ENCODE data around the gene AMOTL2.

Gene AMOTL2

GRCh38 chr3:134392336-134392983, 18.2 kb upstream of the AMOTL2 start:
- no peak for DNase-seq (ENCODE audit: low read depth, low spot score)
- in situ Hi-C loops (cut with HindIII; ENCODE audit: low sequenced_read_pairs) = no loop called here

GRCh38 chr3:134389865-134390264, 15.6 kb upstream of the AMOTL2 start:
- no peak overlapping the region for H3K4me3 ChIP-seq (ENCODE audit: low read depth, low read length)
- in situ Hi-C loops (cut with HindIII; ENCODE audit: low sequenced_read_pairs) = no loop called here
- no peak for DNase-seq (ENCODE audit: low read depth, low spot score)
- TF ChIP-seq, protein P1, sequence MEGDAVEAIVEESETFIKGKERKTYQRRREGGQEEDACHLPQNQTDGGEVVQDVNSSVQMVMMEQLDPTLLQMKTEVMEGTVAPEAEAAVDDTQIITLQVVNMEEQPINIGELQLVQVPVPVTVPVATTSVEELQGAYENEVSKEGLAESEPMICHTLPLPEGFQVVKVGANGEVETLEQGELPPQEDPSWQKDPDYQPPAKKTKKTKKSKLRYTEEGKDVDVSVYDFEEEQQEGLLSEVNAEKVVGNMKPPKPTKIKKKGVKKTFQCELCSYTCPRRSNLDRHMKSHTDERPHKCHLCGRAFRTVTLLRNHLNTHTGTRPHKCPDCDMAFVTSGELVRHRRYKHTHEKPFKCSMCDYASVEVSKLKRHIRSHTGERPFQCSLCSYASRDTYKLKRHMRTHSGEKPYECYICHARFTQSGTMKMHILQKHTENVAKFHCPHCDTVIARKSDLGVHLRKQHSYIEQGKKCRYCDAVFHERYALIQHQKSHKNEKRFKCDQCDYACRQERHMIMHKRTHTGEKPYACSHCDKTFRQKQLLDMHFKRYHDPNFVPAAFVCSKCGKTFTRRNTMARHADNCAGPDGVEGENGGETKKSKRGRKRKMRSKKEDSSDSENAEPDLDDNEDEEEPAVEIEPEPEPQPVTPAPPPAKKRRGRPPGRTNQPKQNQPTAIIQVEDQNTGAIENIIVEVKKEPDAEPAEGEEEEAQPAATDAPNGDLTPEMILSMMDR (IDR thresholded peaks at IDR 0.05; ENCODE audit: low read depth, low read length) = no peak

More at GRCh38 chr3:134392336-134392983, 18.2 kb upstream of the AMOTL2 start:
- TF ChIP-seq, protein P1 (IDR thresholded peaks at IDR 0.05; ENCODE audit: low read depth, low read length) = no peak
- H3K4me3 ChIP-seq (ENCODE audit: low read depth, low read length) = no peak overlapping the region

- TF ChIP-seq, protein P1 (IDR thresholded peaks at IDR 0.05; ENCODE audit: low read depth, low read length) = no peak
- in situ Hi-C loops (cut with HindIII; ENCODE audit: low sequenced_read_pairs) = no loop called here
- no peak overlapping the region for H3K4me3 ChIP-seq (ENCODE audit: low read depth, low read length)
- no peak for DNase-seq (ENCODE audit: low read depth, low spot score)
Measured at GRCh38 chr3:134388788-134389485, 14.7 kb upstream of the AMOTL2 start.

- in situ Hi-C loops (cut with HindIII; ENCODE audit: low sequenced_read_pairs) = no loop called here
- H3K4me3 ChIP-seq (ENCODE audit: low read depth, low read length) = no peak overlapping the region
- TF ChIP-seq, protein P1 (IDR thresholded peaks at IDR 0.05; ENCODE audit: low read depth, low read length) = no peak
- no peak for DNase-seq (ENCODE audit: low read depth, low spot score)
Measured at GRCh38 chr3:134388292-134388691, 14.0 kb upstream of the AMOTL2 start.

DNA sequence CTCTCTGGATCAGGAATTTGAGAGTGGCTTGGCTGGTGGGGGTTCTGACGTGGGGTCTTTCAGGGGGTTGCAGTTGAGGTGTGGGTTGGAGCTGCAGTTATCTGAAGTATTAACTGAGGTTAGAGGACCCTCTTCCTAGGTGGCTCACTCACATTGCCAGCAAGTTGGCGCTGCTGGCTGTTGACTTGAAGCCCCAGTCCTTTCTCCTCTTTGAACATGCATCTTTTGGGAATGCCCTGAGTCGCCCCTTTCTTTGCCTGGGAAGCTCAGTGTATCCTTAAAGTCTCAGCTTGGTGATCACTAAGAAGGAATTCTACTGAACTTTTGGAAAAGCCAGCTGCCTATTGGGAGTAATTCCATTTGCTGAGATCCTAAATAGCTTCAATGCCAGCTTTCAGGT, 13.0 kb upstream of the AMOTL2 start:
- DNase-seq (ENCODE audit: low read depth, low spot score) = no peak
- TF ChIP-seq, protein P1 (IDR thresholded peaks at IDR 0.05; ENCODE audit: low read depth, low read length) = no peak
- no peak overlapping the region for H3K4me3 ChIP-seq (ENCODE audit: low read depth, low read length)
- in situ Hi-C loops (cut with HindIII; ENCODE audit: low sequenced_read_pairs) = no loop called here

DNA sequence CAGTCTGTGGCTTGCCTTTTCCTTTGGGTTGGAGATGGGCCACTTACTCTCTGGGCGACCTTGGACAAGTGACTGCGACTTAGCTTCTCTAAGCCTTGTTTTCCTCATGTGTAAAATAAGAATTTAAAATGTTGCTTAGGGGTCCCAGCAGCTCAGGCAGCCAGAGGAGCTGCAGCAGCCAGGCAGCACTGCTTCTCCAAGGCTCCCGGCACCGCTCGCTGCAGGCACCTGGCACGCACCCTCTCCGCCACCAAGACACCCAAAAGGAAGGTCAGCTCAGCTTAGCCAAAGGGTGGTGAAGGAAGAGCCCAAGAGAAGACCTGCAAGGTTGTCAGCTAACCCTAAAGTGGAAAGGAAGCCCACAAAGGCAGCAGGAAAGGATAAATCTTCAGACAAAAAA, 10.7 kb upstream of the AMOTL2 start:
- H3K4me3 ChIP-seq (ENCODE audit: low read depth, low read length) = no peak overlapping the region
- in situ Hi-C loops (cut with HindIII; ENCODE audit: low sequenced_read_pairs) = no loop called here
- TF ChIP-seq, protein P1 (IDR thresholded peaks at IDR 0.05; ENCODE audit: low read depth, low read length) = no peak
- no peak for DNase-seq (ENCODE audit: low read depth, low spot score)

Measured in astrocyte of the spinal cord (primary cell).